Neural progenitor cell (in vitro differentiated cells): ENCODE data around the gene NAALAD2. TPM values are rescaled to one million over a fixed set of nuclear protein-coding genes. Genes with fewer than 3 reads are reported as not detected.
A peak's percentile ranks its signal among the peaks of the same experiment; 100 is the strongest.

ENCODE experiments used
- DNase-seq: peaks from one replicate; pipeline ENCODE4 v3.0.0-alpha.2; 2016; ENCODE audit warnings: low spot score
- H2AFZ ChIP-seq: fragments of 200-600 bp; sonication (generic); replicated peaks from 2 replicates; pipeline ENCODE4 v1.6.1; 2016; ENCODE audit warnings: antibody characterized with exemption
- H3F3A ChIP-seq: fragments of 200-600 bp; sonication (generic); 2 replicates; pipeline ENCODE4 v1.6.1; 2016; ENCODE audit warnings: antibody characterized with exemption, low read depth
- H3K27ac ChIP-seq: fragments of 200-600 bp; sonication (generic); 2 replicates; pipeline ENCODE4 v1.5.1; 2016; ENCODE audit warnings: mild to moderate bottlenecking
- H3K27me3 ChIP-seq: fragments of 200-600 bp; sonication (generic); 2 replicates; pipeline ENCODE4 v1.6.1; 2016; ENCODE audit warnings: mild to moderate bottlenecking, moderate library complexity
- H3K36me3 ChIP-seq: fragments of 200-600 bp; sonication (generic); 2 replicates; pipeline ENCODE4 v1.5.1; 2016
- H3K4me1 ChIP-seq: fragments of 200-600 bp; sonication (generic); 2 replicates; pipeline ENCODE4 v1.6.1; 2016; ENCODE audit warnings: mixed run types
- H3K4me2 ChIP-seq: fragments of 200-600 bp; sonication (generic); 2 replicates; pipeline ENCODE4 v1.6.1; 2016
- H3K4me3 ChIP-seq: fragments of 200-600 bp; sonication (generic); 2 replicates; pipeline ENCODE4 v1.5.1; 2016
- H3K79me2 ChIP-seq: fragments of 200-600 bp; sonication (generic); 2 replicates; pipeline ENCODE4 v1.6.1; 2016; ENCODE audit warnings: low read depth
- H3K9ac ChIP-seq: fragments of 200-600 bp; sonication (generic); 2 replicates; pipeline ENCODE4 v1.6.1; 2016
- H3K9me3 ChIP-seq: fragments of 200-600 bp; sonication (generic); 2 replicates; pipeline ENCODE4 v1.5.1; 2016; ENCODE audit warnings: low read depth
- H4K20me1 ChIP-seq: fragments of 200-600 bp; sonication (generic); 2 replicates; pipeline ENCODE4 v1.6.1; 2016; ENCODE audit warnings: low read depth
- H3K27ac Mint-ChIP-seq: 3 replicates; pipeline ENCODE4 v1.8.0; 2021; ENCODE audit warnings: mixed read lengths
- H3K27me3 Mint-ChIP-seq: 2 replicates; pipeline ENCODE4 v1.8.0; 2022; ENCODE audit warnings: low read depth, mild to moderate bottlenecking, inconsistent platforms, moderate library complexity, mixed read lengths; ENCODE audit not compliant: insufficient read depth
- H3K36me3 Mint-ChIP-seq: 3 replicates; pipeline ENCODE4 v1.8.0; 2021; ENCODE audit warnings: mixed read lengths
- H3K4me1 Mint-ChIP-seq: 3 replicates; pipeline ENCODE4 v1.8.0; 2021; ENCODE audit warnings: mixed read lengths
- H3K4me3 Mint-ChIP-seq: 3 replicates; pipeline ENCODE4 v1.8.0; 2021; ENCODE audit warnings: mild to moderate bottlenecking, moderate library complexity, mixed read lengths
- H3K9me3 Mint-ChIP-seq: 3 replicates; pipeline ENCODE4 v1.8.0; 2020; ENCODE audit warnings: mixed read lengths
- EZH2 ChIP-seq: fragments of 200-600 bp; sonication (generic); IDR thresholded peaks from 2 replicates; pipeline ENCODE4 v1.6.1; 2017; ENCODE audit warnings: antibody characterized with exemption, mild to moderate bottlenecking, moderate library complexity
- EZH2phosphoT487 ChIP-seq: fragments of 200-600 bp; sonication (generic); IDR thresholded peaks from 2 replicates; pipeline ENCODE4 v1.6.1; 2017; ENCODE audit warnings: antibody characterized with exemption
- total RNA-seq: library from RNA; depleted of rRNA; stranded (reverse); fragments of >200 nt; gene quantifications from 2 replicates; pipeline ENCODE4 v1.2.3, GENCODE V29; 2015; ENCODE audit warnings: low replicate concordance
- TF ChIP-seq, protein P1 (sequence below): fragments of 200-600 bp; sonication (generic); IDR thresholded peaks from 2 replicates; pipeline ENCODE4 v1.5.1; 2017; ENCODE audit warnings: antibody characterized with exemption, mild to moderate bottlenecking

The NAALAD2 gene
- total RNA-seq, 1 donor from 2014 or later: 67.1 TPM

- Histone ChIP-seq H3K4me2 (no peak overlapping the region), H3K9ac (no peak overlapping the region), H3K27me3 (no peaks in the 10 kb centered on the region), H2AFZ (no peak overlapping the region), H3K4me1 (peaks cover 17% of the 10 kb centered on the region), H4K20me1 (peaks cover 49% of the 10 kb centered on the region), H3K4me3 (no peak overlapping the region), H3K9me3 (no peaks in the 10 kb centered on the region), H3F3A (no peaks in the 10 kb centered on the region), H3K36me3 (peaks cover 9% of the 10 kb centered on the region), H3K27ac (no peak overlapping the region), H3K79me2 (peaks cover 95% of the 10 kb centered on the region)
- Mint-ChIP-seq H3K9me3 (no peaks in the 10 kb centered on the region), H3K36me3 (peaks cover 13% of the 10 kb centered on the region), H3K27me3 (no peaks in the 10 kb centered on the region), H3K27ac (no peak overlapping the region), H3K4me3 (no peak overlapping the region), H3K4me1 (peaks cover 27% of the 10 kb centered on the region)
- DNase-seq: no peak
- TF ChIP-seq EZH2phosphoT487: no peak
- TF ChIP-seq EZH2: no peak
- TF ChIP-seq, protein P1, sequence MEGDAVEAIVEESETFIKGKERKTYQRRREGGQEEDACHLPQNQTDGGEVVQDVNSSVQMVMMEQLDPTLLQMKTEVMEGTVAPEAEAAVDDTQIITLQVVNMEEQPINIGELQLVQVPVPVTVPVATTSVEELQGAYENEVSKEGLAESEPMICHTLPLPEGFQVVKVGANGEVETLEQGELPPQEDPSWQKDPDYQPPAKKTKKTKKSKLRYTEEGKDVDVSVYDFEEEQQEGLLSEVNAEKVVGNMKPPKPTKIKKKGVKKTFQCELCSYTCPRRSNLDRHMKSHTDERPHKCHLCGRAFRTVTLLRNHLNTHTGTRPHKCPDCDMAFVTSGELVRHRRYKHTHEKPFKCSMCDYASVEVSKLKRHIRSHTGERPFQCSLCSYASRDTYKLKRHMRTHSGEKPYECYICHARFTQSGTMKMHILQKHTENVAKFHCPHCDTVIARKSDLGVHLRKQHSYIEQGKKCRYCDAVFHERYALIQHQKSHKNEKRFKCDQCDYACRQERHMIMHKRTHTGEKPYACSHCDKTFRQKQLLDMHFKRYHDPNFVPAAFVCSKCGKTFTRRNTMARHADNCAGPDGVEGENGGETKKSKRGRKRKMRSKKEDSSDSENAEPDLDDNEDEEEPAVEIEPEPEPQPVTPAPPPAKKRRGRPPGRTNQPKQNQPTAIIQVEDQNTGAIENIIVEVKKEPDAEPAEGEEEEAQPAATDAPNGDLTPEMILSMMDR: no peak
Observed at GRCh38 chr11:90219438-90219837, 85.0 kb downstream of the NAALAD2 start.

DNA sequence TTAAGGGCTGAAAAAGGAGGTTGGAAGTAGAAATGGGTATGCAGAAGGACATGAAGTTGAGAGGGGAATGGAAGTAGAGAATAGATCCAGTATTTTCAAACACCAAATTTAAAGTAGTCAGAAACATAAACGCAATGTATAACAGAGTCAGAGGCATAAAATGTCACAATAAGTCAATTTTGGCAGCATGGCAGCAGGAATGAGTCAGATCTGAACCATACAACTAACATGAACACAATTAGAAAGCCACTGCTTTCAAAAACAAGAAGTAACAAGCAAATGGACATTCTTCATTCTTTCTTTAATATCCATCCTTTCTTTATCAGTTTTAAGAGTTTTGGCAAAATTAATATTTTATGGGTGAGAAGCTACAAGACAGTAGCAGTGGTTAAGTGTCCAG lies 85.9 kb downstream of the NAALAD2 start:
- Histone ChIP-seq H3K79me2 (peaks cover 85% of the 10 kb centered on the region), H4K20me1 (peaks cover 49% of the 10 kb centered on the region), H3K36me3 (no peaks in the 10 kb centered on the region), H3F3A (no peaks in the 10 kb centered on the region), H2AFZ (no peak overlapping the region), H3K9ac (no peak overlapping the region), H3K4me1 (peaks cover 17% of the 10 kb centered on the region), H3K27ac (no peak overlapping the region), H3K4me2 (peak overlapping the region; percentile 98), H3K4me3 (peak overlapping the region; percentile 72), H3K27me3 (no peaks in the 10 kb centered on the region), H3K9me3 (no peaks in the 10 kb centered on the region)
- no peak overlapping the region for H3K4me3 Mint-ChIP-seq
- peaks cover 13% of the 10 kb centered on the region for H3K36me3 Mint-ChIP-seq
- no peaks in the 10 kb centered on the region for H3K27me3 Mint-ChIP-seq
- no peak for TF ChIP-seq EZH2
- TF ChIP-seq, protein P1: no peak
- no peak for TF ChIP-seq EZH2phosphoT487
- H3K27ac Mint-ChIP-seq: no peak overlapping the region
- H3K9me3 Mint-ChIP-seq: no peaks in the 10 kb centered on the region
- peaks cover 27% of the 10 kb centered on the region for H3K4me1 Mint-ChIP-seq
- DNase-seq: no peak

DNA sequence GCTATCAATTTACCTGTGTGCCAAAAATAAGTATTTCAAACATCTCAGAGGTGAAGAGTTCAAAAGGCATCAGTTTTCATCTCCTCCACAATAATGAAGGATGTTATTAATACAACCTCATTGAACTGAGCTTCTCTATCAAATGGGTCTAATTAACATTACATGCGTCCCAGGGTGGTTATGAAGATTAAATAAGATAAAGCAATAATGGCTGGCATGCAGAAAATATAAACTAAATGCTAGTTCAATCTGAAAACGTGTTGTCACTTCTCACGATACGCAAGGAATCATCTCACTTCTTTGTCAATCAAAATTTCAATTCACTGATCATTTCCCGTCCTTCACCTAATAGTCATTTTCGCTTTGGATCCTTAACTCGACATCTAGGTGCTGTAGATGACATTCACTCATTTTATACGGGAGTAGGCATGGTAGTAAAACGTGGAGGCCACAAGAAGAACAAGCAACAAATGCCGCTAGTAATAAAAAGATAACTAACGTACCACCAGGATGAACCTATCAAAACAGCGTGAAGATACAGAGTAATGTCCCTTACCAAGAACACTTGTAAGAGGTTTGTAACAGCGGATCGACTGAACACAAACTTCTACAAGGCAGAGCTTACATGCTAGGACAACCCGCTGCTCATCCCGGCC lies 87.5 kb downstream of the NAALAD2 start:
- Histone ChIP-seq H3K27me3 (no peaks in the 10 kb centered on the region), H3K9me3 (no peaks in the 10 kb centered on the region), H3K4me1 (peaks cover 13% of the 10 kb centered on the region), H3K27ac (no peak overlapping the region), H3K36me3 (no peaks in the 10 kb centered on the region), H3F3A (no peaks in the 10 kb centered on the region), H4K20me1 (peaks cover 46% of the 10 kb centered on the region), H3K4me2 (peak overlapping the region; percentile 98), H3K79me2 (peaks cover 70% of the 10 kb centered on the region), H3K4me3 (peak overlapping the region; percentile 72), H2AFZ (no peak overlapping the region), H3K9ac (peak overlapping the region; percentile 84)
- Mint-ChIP-seq H3K4me3 (peak overlapping the region; percentile 99), H3K27me3 (peaks cover 1% of the 10 kb centered on the region), H3K36me3 (peaks cover 8% of the 10 kb centered on the region), H3K4me1 (peaks cover 27% of the 10 kb centered on the region), H3K9me3 (no peaks in the 10 kb centered on the region), H3K27ac (peak overlapping the region; percentile 99)
- TF ChIP-seq EZH2phosphoT487 (no peak), EZH2 (no peak)
- TF ChIP-seq, protein P1: no peak
- no peak for DNase-seq
